GM21367 (cell line): ENCODE measurements around the gene SCN4A.
"Not testable (repeated sequence)": the region's sequence is repeated elsewhere in the genome, so short reads cannot be mapped to it uniquely, and the experiment has no call there.

Source experiments
- ATAC-seq: cut with Tn5 transposase; IDR thresholded peaks from one replicate; pipeline ENCODE4 v1.9.1; 2021; ENCODE audit not compliant: unreplicated experiment

SCN4A gene

GRCh38 chr17:63918305-63918704 lies 54.4 kb downstream of the SCN4A start:
- no peak for ATAC-seq

- ATAC-seq: no peak
Measured at GRCh38 chr17:63917646-63918045, 55.1 kb downstream of the SCN4A start.

- not testable (repeated sequence) for ATAC-seq
Measured at GRCh38 chr17:63917206-63917605, 55.5 kb downstream of the SCN4A start.

- no peak for ATAC-seq
Measured at GRCh38 chr17:63916566-63917185, 56.0 kb downstream of the SCN4A start.

- not testable (repeated sequence) for ATAC-seq
Measured at GRCh38 chr17:63915753-63916152, 57.0 kb downstream of the SCN4A start.

GRCh38 chr17:63914471-63914870 lies 58.2 kb downstream of the SCN4A start:
- no peak for ATAC-seq

GRCh38 chr17:63911657-63912100 lies 61.0 kb downstream of the SCN4A start:
- ATAC-seq: no peak

- no peak for ATAC-seq
Measured at GRCh38 chr17:63911041-63911635, 61.6 kb downstream of the SCN4A start, which contains the start of gene CSHL1. CSHL1 (minus strand) TSS chr17:63911258; CDS start chr17:63911196, 62 bp downstream.

- ATAC-seq: no peak
Measured at GRCh38 chr17:63910096-63910495, 62.6 kb downstream of the SCN4A start.

GRCh38 chr17:63909586-63909985 lies 63.1 kb downstream of the SCN4A start:
- ATAC-seq: not testable (repeated sequence)

GRCh38 chr17:63907161-63907778 lies 65.4 kb downstream of the SCN4A start:
- not testable (repeated sequence) for ATAC-seq

GRCh38 chr17:63904796-63905195 lies 67.9 kb downstream of the SCN4A start:
- not testable (repeated sequence) for ATAC-seq

- ATAC-seq: not testable (repeated sequence)
Measured at GRCh38 chr17:63903787-63904201, 68.9 kb downstream of the SCN4A start.

- not testable (repeated sequence) for ATAC-seq
Measured at GRCh38 chr17:63901971-63902370, 70.7 kb downstream of the SCN4A start.

- ATAC-seq: not testable (repeated sequence)
Measured at GRCh38 chr17:63898899-63899798, 73.6 kb downstream of the SCN4A start.

- not testable (repeated sequence) for ATAC-seq
Measured at GRCh38 chr17:63896524-63897354, 76.0 kb downstream of the SCN4A start, which contains the start of gene CSH1. CSH1 (minus strand) TSS chr17:63896574; CDS start chr17:63896511, 63 bp downstream.

GRCh38 chr17:63894821-63895220 lies 77.9 kb downstream of the SCN4A start:
- not testable (repeated sequence) for ATAC-seq

- ATAC-seq: not testable (repeated sequence)
Measured at GRCh38 chr17:63894021-63894420, 78.7 kb downstream of the SCN4A start.

- not testable (repeated sequence) for ATAC-seq
Measured at GRCh38 chr17:63892316-63893037, 80.2 kb downstream of the SCN4A start.
